Femur (tissue), 1 donor: ENCODE data around the gene CAPN12.

ENCODE experiments used
- DNase-seq: peaks from one replicate; pipeline ENCODE4 v3.0.0-alpha.2; 2017

The CAPN12 gene

GRCh38 chr19:38725469-38726283 is 18.6 kb downstream of the CAPN12 start:
- DNase-seq: no peak

- DNase-seq: no peak
Observed at GRCh38 chr19:38723990-38724854, 20.1 kb downstream of the CAPN12 start.

- DNase-seq: no peak
Observed at GRCh38 chr19:38723606-38723965, 20.7 kb downstream of the CAPN12 start.

- DNase-seq: no peak
Observed at GRCh38 chr19:38722947-38723605, 21.2 kb downstream of the CAPN12 start.

- DNase-seq: peak; percentile 80
Observed at GRCh38 chr19:38721979-38722773, 22.1 kb downstream of the CAPN12 start.

GRCh38 chr19:38721496-38721895 is 22.8 kb downstream of the CAPN12 start:
- no peak for DNase-seq

- no peak for DNase-seq
Observed at GRCh38 chr19:38720559-38721236, 23.6 kb downstream of the CAPN12 start.

- peak; percentile 66 for DNase-seq
Observed at GRCh38 chr19:38719761-38720558, 24.3 kb downstream of the CAPN12 start.

- peak; percentile 82 for DNase-seq
Observed at GRCh38 chr19:38718747-38719543, 25.3 kb downstream of the CAPN12 start.

GRCh38 chr19:38717855-38718254 is 26.4 kb downstream of the CAPN12 start:
- no peak for DNase-seq

GRCh38 chr19:38717051-38717450 is 27.2 kb downstream of the CAPN12 start:
- DNase-seq: no peak

GRCh38 chr19:38715555-38715954 is 28.7 kb downstream of the CAPN12 start:
- DNase-seq: no peak

GRCh38 chr19:38714354-38714778 is 29.9 kb downstream of the CAPN12 start:
- no peak for DNase-seq

GRCh38 chr19:38713865-38714264 is 30.4 kb downstream of the CAPN12 start:
- no peak for DNase-seq

- peak; percentile 70 for DNase-seq
Observed at GRCh38 chr19:38713227-38713649, 31.0 kb downstream of the CAPN12 start.

GRCh38 chr19:38712161-38712748 is 32.0 kb downstream of the CAPN12 start:
- DNase-seq: no peak

GRCh38 chr19:38711726-38712153 is 32.5 kb downstream of the CAPN12 start:
- DNase-seq: peak; percentile 64

- peak; percentile 39 for DNase-seq
Observed at GRCh38 chr19:38710928-38711725, 33.1 kb downstream of the CAPN12 start.

GRCh38 chr19:38710416-38710702 is 33.9 kb downstream of the CAPN12 start:
- DNase-seq: no peak
